HFFc6 (cell line): ENCODE results near the gene OGFOD1. TPM values are rescaled to one million over a fixed set of nuclear protein-coding genes. Genes with fewer than 3 reads are reported as not detected.

Experiments
- DNase-seq: peaks from one replicate; pipeline ENCODE4 v3.0.0-alpha.2; 2018
- H3K27ac Mint-ChIP-seq: 2 replicates; pipeline ENCODE4 v1.8.0; 2020; ENCODE audit warnings: mild to moderate bottlenecking, mixed read lengths
- H3K27me3 Mint-ChIP-seq: 2 replicates; pipeline ENCODE4 v1.8.0; 2021; ENCODE audit warnings: mild to moderate bottlenecking, moderate library complexity, mixed read lengths; ENCODE audit not compliant: insufficient read depth
- H3K36me3 Mint-ChIP-seq: 2 replicates; pipeline ENCODE4 v1.8.0; 2021; ENCODE audit warnings: low read depth, mixed read lengths
- H3K4me1 Mint-ChIP-seq: 2 replicates; pipeline ENCODE4 v1.8.0; 2020; ENCODE audit warnings: low read depth, mixed read lengths
- H3K4me3 Mint-ChIP-seq: 2 replicates; pipeline ENCODE4 v1.8.0; 2020; ENCODE audit warnings: mild to moderate bottlenecking, moderate library complexity, mixed read lengths
- H3K9me3 Mint-ChIP-seq: 2 replicates; pipeline ENCODE4 v1.8.0; 2020; ENCODE audit warnings: mild to moderate bottlenecking, mixed read lengths
- CTCF ChIP-seq: fragments of 200-600 bp; sonication (generic); IDR thresholded peaks from 2 replicates; pipeline ENCODE4 v1.5.0; 2021; ENCODE audit warnings: antibody characterized with exemption, mild to moderate bottlenecking
- total RNA-seq, 6 experiments: library from RNA; stranded (reverse); fragmentation: NEBNext Ultra II Directional; extraction: Animal tissue kit (Norgen Biotek cat#: 25700); gene quantifications; 2 replicates in 1 of 6; 3 replicates in 5 of 6; pipeline ENCODE4 v1.2.3, GENCODE V29; 2021

The OGFOD1 gene
- total RNA-seq, 6 experiments from 2014 or later = 62.8 to 77.0 (median 74.3) TPM

DNA sequence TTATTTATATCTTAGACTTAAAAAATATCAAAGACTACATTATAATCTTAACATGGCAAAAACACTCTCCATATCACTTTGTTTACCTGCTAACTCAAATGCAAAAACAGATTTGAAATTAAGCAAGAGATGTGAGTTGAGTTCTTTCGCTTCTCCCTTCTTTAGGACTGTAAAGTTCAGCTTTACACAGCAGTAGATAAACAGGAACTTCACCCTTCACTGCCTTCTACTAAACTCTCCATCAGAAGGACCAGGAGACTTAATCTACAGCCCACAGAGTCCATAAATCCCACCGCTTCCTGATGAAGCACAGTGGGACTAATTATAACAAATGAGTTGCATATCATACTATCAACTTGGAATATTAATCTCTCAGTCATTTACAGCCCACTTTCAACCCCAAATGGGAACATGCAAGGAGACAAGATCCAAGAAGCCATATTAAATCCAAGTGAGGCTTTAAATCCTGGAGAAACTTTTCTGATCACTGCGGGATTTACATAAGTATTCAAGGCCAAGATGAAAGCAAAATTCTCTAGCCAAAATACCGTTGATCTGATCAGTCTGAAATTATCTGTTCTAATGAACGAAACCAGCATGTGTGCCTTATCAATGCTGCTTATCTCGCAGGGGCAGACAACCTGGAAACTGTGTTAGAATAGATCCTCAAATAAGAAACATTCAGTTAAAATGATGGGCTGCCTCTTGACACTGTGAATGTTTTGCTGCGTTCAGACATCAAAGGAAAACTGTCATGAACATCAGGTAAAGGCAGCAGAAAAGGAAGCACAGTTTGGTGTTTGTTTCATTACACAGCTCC is 27.6 kb upstream of the OGFOD1 start:
- H3K27ac Mint-ChIP-seq = peak overlapping the region; percentile 84
- H3K27me3 Mint-ChIP-seq = no peaks in the 10 kb centered on the region
- peaks cover 48% of the 10 kb centered on the region for H3K4me1 Mint-ChIP-seq
- no peaks in the 10 kb centered on the region for H3K36me3 Mint-ChIP-seq
- TF ChIP-seq CTCF = no peak
- peak overlapping the region; percentile 94 for H3K4me3 Mint-ChIP-seq
- DNase-seq = no peak
- H3K9me3 Mint-ChIP-seq = no peaks in the 10 kb centered on the region

- Mint-ChIP-seq H3K27ac (peak overlapping the region; percentile 84), H3K9me3 (no peaks in the 10 kb centered on the region), H3K27me3 (no peaks in the 10 kb centered on the region), H3K36me3 (no peaks in the 10 kb centered on the region), H3K4me1 (peaks cover 48% of the 10 kb centered on the region), H3K4me3 (peak overlapping the region; percentile 94)
- no peak for TF ChIP-seq CTCF
- DNase-seq = no peak
Measured at GRCh38 chr16:56424404-56424764, 27.0 kb upstream of the OGFOD1 start.

DNA sequence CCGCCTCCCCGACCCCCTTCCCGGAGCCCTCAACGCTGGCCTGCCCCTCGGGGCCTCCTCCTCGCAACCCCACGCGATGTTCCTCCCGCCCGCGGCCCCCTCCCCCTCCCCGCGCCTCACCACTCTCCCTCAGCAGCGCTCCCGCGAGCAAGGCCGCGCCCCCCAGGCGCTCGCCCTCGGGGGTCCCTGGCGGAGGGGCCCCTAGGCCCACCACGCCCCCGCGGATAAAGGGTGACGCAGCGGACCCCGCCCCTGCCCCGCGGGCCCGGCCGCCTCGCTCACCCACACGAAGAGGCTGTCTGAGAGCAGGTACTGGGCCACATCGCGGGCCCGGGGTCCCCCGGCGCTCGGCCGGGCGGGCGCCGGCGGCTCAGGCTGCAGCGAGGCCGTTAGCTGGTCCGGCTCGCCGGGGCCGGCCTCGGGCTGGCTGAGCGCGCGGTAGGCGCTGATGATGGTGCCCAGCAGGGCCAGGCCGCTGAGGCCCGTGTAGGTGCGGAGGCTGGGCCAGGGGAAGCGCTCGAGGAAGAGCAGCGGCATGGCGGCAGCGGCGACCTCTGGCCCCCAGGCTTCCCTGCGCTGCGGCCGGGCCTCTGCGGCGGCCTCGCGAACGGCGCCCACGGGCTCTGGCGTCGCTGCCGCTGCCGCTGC is 26.4 kb upstream of the OGFOD1 start:
- Mint-ChIP-seq H3K27me3 (no peaks in the 10 kb centered on the region), H3K4me3 (peak overlapping the region; percentile 94), H3K9me3 (no peaks in the 10 kb centered on the region), H3K36me3 (no peaks in the 10 kb centered on the region), H3K4me1 (peaks cover 46% of the 10 kb centered on the region), H3K27ac (peak overlapping the region; percentile 84)
- TF ChIP-seq CTCF = no peak
- DNase-seq = no peak

GRCh38 chr16:56425439-56425832 is 25.9 kb upstream of the OGFOD1 start, which contains the start of gene AMFR:
TSS of gene AMFR (minus strand) at chr16:56425545. CDS start at chr16:56425327, 218 bp downstream.
- peak; percentile 54 for DNase-seq
- Mint-ChIP-seq H3K4me3 (peak within 1 kb of the TSS; percentile 94), H3K27me3 (no peaks in the 10 kb centered on the region)

DNA sequence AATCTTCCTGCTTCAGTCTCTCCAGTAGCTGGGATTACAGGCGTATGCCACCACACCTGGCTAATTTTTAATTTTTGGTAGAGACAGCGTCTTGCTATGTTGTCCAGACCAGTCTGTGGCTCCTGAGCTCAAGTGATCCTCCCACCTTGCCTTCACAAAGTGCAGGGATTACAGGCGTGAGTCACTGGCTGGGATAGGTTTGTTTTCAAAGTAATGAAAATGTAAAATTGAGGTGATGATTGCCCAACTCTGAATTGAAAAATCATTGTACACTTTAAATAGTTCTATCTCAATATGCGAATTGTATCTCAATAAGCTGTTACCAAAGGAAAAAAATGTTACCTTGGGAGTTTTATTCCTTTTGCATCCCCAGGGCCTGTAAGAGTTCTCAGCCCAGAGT is 24.8 kb upstream of the OGFOD1 start:
- Mint-ChIP-seq H3K36me3 (peaks cover 12% of the 10 kb centered on the region), H3K4me3 (peak overlapping the region; percentile 65; the same call in 1 of the 2 replicates), H3K27ac (no peak overlapping the region), H3K27me3 (no peaks in the 10 kb centered on the region), H3K4me1 (peaks cover 34% of the 10 kb centered on the region), H3K9me3 (no peaks in the 10 kb centered on the region)
- TF ChIP-seq CTCF = no peak
- DNase-seq = no peak

More at GRCh38 chr16:56425439-56425832, 25.9 kb upstream of the OGFOD1 start, which contains the start of gene AMFR:
- H3K36me3 Mint-ChIP-seq = peaks cover 2% of the 10 kb centered on the region
- H3K9me3 Mint-ChIP-seq = no peaks in the 10 kb centered on the region
- H3K4me1 Mint-ChIP-seq = peaks cover 40% of the 10 kb centered on the region
- TF ChIP-seq CTCF = peak; percentile 69
- peak within 1 kb of the TSS; percentile 84 for H3K27ac Mint-ChIP-seq
